Measurements from ENCODE around the gene GDPD5. TPM values are rescaled to one million over a fixed set of nuclear protein-coding genes. Genes with fewer than 3 reads are reported as not detected.

GDPD5 gene
- total and polyA plus RNA-seq, 10 of the 15 experiments (the other 5 are each of a cell fraction or from before 2014, with no cell fraction given) = 0.10 to 30.0 (median 6.7) TPM

DNA sequence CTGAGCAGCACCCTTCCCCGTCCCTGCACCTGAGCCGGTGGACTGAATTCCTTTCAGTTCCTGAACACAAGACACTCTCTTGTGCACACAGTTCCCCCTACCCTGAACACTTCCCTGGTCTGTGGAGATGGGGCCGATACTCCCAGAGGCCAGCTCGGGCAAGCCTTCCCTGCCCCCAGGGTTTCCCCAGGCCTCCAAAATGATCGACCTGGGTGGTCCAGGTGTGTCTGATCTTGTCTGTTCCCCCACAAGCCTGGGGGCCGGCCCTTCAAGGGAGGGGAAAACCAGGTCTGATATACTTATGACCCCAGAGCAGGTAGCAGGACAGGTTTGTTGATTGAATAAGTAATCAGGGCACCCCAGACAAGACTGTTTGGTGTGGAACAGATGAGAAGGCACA is 52.1 kb downstream of the GDPD5 start (continued):
- TF ChIP-seq, protein P1, sequence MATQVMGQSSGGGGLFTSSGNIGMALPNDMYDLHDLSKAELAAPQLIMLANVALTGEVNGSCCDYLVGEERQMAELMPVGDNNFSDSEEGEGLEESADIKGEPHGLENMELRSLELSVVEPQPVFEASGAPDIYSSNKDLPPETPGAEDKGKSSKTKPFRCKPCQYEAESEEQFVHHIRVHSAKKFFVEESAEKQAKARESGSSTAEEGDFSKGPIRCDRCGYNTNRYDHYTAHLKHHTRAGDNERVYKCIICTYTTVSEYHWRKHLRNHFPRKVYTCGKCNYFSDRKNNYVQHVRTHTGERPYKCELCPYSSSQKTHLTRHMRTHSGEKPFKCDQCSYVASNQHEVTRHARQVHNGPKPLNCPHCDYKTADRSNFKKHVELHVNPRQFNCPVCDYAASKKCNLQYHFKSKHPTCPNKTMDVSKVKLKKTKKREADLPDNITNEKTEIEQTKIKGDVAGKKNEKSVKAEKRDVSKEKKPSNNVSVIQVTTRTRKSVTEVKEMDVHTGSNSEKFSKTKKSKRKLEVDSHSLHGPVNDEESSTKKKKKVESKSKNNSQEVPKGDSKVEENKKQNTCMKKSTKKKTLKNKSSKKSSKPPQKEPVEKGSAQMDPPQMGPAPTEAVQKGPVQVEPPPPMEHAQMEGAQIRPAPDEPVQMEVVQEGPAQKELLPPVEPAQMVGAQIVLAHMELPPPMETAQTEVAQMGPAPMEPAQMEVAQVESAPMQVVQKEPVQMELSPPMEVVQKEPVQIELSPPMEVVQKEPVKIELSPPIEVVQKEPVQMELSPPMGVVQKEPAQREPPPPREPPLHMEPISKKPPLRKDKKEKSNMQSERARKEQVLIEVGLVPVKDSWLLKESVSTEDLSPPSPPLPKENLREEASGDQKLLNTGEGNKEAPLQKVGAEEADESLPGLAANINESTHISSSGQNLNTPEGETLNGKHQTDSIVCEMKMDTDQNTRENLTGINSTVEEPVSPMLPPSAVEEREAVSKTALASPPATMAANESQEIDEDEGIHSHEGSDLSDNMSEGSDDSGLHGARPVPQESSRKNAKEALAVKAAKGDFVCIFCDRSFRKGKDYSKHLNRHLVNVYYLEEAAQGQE (IDR thresholded peaks at IDR 0.05; ENCODE audit: low read depth, low read length) = no peak

DNA sequence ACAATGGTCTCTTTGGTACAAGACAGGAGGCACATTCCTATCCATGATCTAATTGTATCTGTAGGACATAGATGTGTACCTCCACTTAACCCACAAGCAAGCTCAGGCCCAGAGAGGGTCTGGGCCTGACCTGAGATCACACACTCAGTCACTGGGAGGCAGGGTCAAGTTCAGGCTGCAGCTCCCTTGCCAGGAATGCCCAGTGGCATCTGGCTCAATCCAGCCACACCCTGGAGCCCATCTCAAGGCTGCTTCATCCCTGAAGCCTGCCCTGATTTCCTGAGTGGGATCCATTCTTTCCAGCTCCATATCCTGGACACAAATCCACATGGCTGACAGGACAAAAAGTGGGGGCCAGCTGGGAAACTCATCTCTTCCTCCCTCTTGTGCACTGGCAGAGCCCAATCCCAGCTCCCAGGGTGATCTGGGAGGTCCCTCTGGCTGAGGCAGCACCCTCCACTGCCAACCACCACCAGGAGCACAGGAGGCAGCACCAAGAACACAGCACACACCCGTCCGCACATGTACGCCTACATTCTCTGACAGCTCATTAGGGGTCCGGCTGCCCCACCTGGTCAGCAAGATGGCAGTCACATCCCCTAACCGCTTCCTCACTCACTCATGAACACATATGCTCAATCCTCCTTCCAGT is 53.5 kb downstream of the GDPD5 start:
- FAIRE-seq (no peak), ATAC-seq (no peak), DNase-seq (ENCODE audit: low read depth, low spot score) (no peak)
- Histone ChIP-seq H3K27ac (ENCODE audit: control insufficient read depth, insufficient read depth) (no peak overlapping the region), H2AFZ (ENCODE audit: control insufficient read depth, low read depth, low read length) (no peak overlapping the region), H4K20me1 (ENCODE audit: control insufficient read depth, insufficient read depth) (no peaks in the 10 kb centered on the region), H3K4me1 (ENCODE audit: control insufficient read depth, insufficient read depth, low read length) (peaks cover 10% of the 10 kb centered on the region), H3K79me2 (ENCODE audit: control insufficient read depth, insufficient read depth, low read length) (no peaks in the 10 kb centered on the region), H3K27me3 (replicated peaks in 1 of 2; ENCODE audit: control insufficient read depth in 2 of 2, insufficient read depth in 2 of 2, low read length in 1 of 2) (no peaks in the 10 kb centered on the region), H3K9ac (ENCODE audit: control insufficient read depth, insufficient read depth, low read length) (no peak overlapping the region), H3K4me3 (no peak overlapping the region), H3K36me3 (ENCODE audit: control insufficient read depth in 2 of 2, insufficient read depth in 2 of 2, low read length in 1 of 2) (no peaks in the 10 kb centered on the region; a peak in 1 of 4 replicates), H3K9me3 (replicated peaks; ENCODE audit: control insufficient read depth, insufficient read depth, low read length) (no peaks in the 10 kb centered on the region), H3K4me2 (ENCODE audit: control insufficient read depth, insufficient read depth) (no peak overlapping the region)
- intact Hi-C loops (cut with micrococcal nuclease; ENCODE audit: unreplicated experiment) (no loop called here), in situ Hi-C loops (cut with MboI) (no loop called here)
- 58% methylated on average over 5 of the region's 5 CpGs for WGBS (ENCODE audit: insufficient coverage, insufficient replicate concordance, low lambda C conversion rate, missing lambda C conversion rate)
- ChIA-PET RAD21 (ENCODE audit: unreplicated experiment) (no interaction called here), CTCF (interaction anchor here (1.3 kb wide), 1 partner anchor 48 kb away, joined by 3 read pairs; no protein-coding TSS in a partner anchor), POLR2A (no interaction called here), SMC1A (ENCODE audit: uncharacterized antibody, unreplicated experiment) (interaction anchor here (0.7 to 1.2 kb wide), 2 partner anchors 9 to 56 kb away, joined by 3 read pairs; no protein-coding TSS in a partner anchor)
- TF ChIP-seq RAD51 (IDR thresholded peaks at IDR 0.05) (no peak), FOS (IDR thresholded peaks at IDR 0.05; ENCODE audit: borderline replicate concordance, extremely low read depth, insufficient read length) (no peak), MTA3 (IDR thresholded peaks at IDR 0.05; ENCODE audit: borderline replicate concordance, low read length) (no peak), NR2C2 (IDR thresholded peaks at IDR 0.05; ENCODE audit: borderline replicate concordance, control insufficient read depth, insufficient read length, low read depth) (no peak), ESRRA (IDR thresholded peaks at IDR 0.05; ENCODE audit: low read length) (no peak), ZNF24 (IDR thresholded peaks at IDR 0.05) (no peak), SPI1 (IDR thresholded peaks at IDR 0.05; ENCODE audit: borderline replicate concordance, insufficient read depth, low read depth, low read length) (no peak), ETV6 (conservative IDR thresholded peaks at IDR 0.05 in 1 of 2, IDR thresholded peaks at IDR 0.05 in 1 of 2; ENCODE audit: borderline replicate concordance in 1 of 2, low read depth in 1 of 2) (no peak), CHD2 (IDR thresholded peaks at IDR 0.05; ENCODE audit: borderline replicate concordance, low read depth, low read length) (no peak), STAT1 (conservative IDR thresholded peaks at IDR 0.05) (no peak), IKZF1 (conservative IDR thresholded peaks at IDR 0.05) (no peak), SREBF2 (IDR thresholded peaks at IDR 0.05; ENCODE audit: low read length) (no peak)
- TF ChIP-seq, protein P2, sequence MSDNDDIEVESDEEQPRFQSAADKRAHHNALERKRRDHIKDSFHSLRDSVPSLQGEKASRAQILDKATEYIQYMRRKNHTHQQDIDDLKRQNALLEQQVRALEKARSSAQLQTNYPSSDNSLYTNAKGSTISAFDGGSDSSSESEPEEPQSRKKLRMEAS (IDR thresholded peaks at IDR 0.05; ENCODE audit: low read depth, low read length) = no peak
- TF ChIP-seq, protein P3, sequence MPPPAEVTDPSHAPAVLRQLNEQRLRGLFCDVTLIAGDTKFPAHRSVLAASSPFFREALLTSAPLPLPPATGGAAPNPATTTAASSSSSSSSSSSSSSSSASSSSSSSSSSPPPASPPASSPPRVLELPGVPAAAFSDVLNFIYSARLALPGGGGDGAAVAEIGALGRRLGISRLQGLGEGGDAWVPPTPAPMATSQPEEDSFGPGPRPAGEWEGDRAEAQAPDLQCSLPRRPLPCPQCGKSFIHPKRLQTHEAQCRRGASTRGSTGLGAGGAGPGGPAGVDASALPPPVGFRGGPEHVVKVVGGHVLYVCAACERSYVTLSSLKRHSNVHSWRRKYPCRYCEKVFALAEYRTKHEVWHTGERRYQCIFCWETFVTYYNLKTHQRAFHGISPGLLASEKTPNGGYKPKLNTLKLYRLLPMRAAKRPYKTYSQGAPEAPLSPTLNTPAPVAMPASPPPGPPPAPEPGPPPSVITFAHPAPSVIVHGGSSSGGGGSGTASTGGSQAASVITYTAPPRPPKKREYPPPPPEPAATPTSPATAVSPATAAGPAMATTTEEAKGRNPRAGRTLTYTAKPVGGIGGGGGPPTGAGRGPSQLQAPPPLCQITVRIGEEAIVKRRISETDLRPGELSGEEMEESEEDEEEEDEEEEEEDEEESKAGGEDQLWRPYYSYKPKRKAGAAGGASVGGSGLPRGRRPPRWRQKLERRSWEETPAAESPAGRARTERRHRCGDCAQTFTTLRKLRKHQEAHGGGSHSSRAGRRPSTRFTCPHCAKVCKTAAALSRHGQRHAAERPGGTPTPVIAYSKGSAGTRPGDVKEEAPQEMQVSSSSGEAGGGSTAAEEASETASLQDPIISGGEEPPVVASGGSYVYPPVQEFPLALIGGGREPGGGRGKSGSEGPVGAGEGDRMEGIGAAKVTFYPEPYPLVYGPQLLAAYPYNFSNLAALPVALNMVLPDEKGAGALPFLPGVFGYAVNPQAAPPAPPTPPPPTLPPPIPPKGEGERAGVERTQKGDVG (CRISPR knock-in tag; IDR thresholded peaks at IDR 0.05) = no peak
- BruUV-seq (replicated peaks) = no TSS peak
